Neural progenitor cell (in vitro differentiated cells): ENCODE results near the gene PPIC.

ENCODE experiments used
- EZH2 ChIP-seq: fragments of 200-600 bp; sonication (generic); IDR thresholded peaks from 2 replicates; pipeline ENCODE4 v1.6.1; 2017; ENCODE audit warnings: antibody characterized with exemption, mild to moderate bottlenecking, moderate library complexity
- TF ChIP-seq, protein P1 (sequence below): fragments of 200-600 bp; sonication (generic); IDR thresholded peaks from 2 replicates; pipeline ENCODE4 v1.5.1; 2017; ENCODE audit warnings: antibody characterized with exemption, mild to moderate bottlenecking

DNA sequence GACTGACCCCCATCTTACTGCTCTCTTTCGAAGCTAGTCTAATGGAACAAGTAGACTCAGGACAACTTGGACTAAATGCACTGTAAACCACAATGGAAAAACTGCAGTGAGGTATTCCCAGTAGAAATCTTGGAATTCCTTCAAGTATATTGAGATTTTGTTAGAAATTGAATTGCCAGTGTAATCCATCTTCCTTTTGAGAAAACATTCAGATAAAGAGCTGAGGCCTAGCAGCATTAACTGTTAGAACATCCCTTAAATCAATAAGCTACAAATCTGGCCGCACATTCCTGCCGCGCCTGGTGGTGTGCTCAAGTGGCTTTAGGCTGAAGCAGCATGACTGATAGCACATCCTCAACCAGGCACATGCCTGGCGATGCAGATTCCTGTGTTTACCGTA is 29.3 kb downstream of the PPIC start:
- TF ChIP-seq, protein P1, sequence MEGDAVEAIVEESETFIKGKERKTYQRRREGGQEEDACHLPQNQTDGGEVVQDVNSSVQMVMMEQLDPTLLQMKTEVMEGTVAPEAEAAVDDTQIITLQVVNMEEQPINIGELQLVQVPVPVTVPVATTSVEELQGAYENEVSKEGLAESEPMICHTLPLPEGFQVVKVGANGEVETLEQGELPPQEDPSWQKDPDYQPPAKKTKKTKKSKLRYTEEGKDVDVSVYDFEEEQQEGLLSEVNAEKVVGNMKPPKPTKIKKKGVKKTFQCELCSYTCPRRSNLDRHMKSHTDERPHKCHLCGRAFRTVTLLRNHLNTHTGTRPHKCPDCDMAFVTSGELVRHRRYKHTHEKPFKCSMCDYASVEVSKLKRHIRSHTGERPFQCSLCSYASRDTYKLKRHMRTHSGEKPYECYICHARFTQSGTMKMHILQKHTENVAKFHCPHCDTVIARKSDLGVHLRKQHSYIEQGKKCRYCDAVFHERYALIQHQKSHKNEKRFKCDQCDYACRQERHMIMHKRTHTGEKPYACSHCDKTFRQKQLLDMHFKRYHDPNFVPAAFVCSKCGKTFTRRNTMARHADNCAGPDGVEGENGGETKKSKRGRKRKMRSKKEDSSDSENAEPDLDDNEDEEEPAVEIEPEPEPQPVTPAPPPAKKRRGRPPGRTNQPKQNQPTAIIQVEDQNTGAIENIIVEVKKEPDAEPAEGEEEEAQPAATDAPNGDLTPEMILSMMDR = no peak
- no peak for TF ChIP-seq EZH2
